ENCODE data around the gene NISCH. TPM values are rescaled to one million over a fixed set of nuclear protein-coding genes. Genes with fewer than 3 reads are reported as not detected.
A peak's percentile ranks its signal among the peaks of the same experiment; 100 is the strongest.

NISCH gene
- total RNA-seq, 4 donors from 2014 or later = 65.7 to 150 (median 128) TPM

DNA sequence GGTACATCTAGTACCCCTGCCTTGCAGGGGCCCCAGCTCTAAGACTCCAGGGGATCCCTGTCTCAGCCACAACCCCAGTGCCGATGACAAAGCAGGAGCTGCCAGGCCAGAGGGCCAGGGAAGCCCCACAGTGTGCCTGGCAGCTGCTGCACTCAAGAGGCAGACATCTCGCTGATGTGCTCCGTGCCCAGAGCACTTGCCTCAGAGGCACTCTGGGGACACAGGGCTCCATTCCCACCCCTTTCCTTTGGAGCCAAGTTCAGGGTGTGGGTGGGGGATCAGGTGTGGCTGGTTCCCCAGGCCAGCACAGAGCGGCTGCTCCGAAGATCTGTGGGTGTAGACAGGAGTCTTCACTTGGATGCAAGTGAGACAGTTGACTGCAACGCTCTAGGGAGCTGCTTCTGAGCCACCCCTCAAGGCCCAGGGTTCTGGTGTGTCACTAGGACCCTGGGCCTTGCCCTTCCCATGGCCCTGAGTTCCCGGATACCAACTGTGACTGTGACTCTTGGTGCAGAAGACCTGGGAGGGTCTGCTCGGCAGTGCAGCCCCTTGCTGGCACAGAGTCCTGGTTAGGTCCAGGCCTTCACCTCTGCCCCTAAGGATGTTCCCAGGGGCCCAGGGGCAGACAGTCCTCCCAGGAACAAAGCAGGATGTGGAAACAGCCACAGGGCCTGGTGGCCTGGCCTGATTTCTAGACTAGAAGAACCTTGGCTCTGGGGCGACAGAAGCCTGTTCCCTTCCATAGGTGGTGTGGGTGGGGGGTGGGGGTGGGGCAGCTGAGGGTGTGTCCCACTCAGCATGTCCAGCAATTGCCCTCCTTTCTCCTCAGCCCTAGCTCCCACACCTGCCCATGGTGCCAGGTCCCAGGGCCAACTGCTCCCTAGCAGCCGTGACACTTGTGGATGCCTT lies 75.8 kb downstream of the NISCH start:
- Histone ChIP-seq H3K4me3 (no peak overlapping the region), H3K27ac (no peak overlapping the region), H3K9me3 (no peaks in the 10 kb centered on the region), H3K27me3 (no peaks in the 10 kb centered on the region), H3K4me1 (peaks cover 0 to 19% (median 12%) of the 10 kb centered on the region in 4 donors), H3K36me3 (peaks cover 0 to 7% (median 0%) of the 10 kb centered on the region in 3 donors)
- TF ChIP-seq POLR2A (IDR thresholded peaks at IDR 0.05) = no peak
- TF ChIP-seq, protein P1, sequence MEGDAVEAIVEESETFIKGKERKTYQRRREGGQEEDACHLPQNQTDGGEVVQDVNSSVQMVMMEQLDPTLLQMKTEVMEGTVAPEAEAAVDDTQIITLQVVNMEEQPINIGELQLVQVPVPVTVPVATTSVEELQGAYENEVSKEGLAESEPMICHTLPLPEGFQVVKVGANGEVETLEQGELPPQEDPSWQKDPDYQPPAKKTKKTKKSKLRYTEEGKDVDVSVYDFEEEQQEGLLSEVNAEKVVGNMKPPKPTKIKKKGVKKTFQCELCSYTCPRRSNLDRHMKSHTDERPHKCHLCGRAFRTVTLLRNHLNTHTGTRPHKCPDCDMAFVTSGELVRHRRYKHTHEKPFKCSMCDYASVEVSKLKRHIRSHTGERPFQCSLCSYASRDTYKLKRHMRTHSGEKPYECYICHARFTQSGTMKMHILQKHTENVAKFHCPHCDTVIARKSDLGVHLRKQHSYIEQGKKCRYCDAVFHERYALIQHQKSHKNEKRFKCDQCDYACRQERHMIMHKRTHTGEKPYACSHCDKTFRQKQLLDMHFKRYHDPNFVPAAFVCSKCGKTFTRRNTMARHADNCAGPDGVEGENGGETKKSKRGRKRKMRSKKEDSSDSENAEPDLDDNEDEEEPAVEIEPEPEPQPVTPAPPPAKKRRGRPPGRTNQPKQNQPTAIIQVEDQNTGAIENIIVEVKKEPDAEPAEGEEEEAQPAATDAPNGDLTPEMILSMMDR (IDR thresholded peaks at IDR 0.05) = no peak
- peak in 2 of 3 donors; percentile 37 to 46 for DNase-seq

DNA sequence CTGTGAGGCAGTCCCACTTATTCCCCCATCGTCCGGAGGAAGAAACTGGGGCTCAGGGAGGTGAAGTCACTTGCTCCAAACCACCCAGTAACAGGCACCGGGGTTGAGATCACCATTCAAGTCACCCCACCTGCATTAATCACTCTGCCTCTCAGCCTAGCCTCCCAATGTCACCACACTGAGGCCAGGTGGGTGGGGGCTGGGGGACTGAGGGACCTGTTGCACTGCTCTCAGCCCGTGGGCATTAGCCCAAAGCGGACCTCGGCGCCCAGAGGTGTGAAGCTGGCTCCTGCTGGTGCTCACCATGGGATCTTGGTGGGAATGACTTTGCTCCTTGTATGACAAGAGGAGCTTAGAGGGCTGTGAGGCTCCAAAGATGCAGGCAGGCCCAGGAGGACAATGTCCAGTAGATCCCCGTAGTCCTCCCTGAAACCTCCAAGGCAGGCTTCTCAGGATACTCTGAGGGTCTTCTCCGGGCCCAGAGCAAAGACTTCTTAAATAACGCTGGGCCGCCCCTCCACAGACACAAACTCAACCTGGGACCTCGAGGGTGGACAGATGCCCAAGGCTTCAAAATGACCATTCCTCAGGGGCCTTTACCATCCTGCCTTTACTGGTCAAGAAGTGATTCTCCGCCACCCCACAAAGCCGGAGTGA lies 76.6 kb downstream of the NISCH start:
- no peak for TF ChIP-seq POLR2A (IDR thresholded peaks at IDR 0.05)
- TF ChIP-seq, protein P1 (IDR thresholded peaks at IDR 0.05) = no peak
- Histone ChIP-seq H3K27ac (no peak overlapping the region), H3K36me3 (peaks cover 0 to 7% (median 0%) of the 10 kb centered on the region in 3 donors), H3K4me3 (peak overlapping the region in 2 of 4 donors; percentile 72 to 74), H3K27me3 (no peaks in the 10 kb centered on the region), H3K9me3 (no peaks in the 10 kb centered on the region), H3K4me1 (peaks cover 0 to 19% (median 12%) of the 10 kb centered on the region in 4 donors)
- peak in 2 of 3 donors; percentile 48 for DNase-seq

DNA sequence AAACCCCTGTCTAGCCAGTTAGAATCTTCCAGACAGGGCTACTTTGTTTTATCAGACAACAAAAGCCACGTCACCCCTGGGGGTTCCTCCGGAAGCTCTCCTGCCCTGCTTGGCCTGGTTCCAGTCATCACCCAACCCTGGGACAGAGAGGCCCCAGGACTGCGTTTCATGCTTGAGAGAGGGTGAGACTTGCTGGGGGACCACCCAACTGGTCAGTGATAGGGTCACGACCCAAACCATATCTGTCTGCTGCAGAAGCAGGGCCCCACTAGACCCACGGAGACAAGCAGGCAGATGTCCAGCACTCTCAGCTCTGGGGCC lies 77.1 kb downstream of the NISCH start:
- TF ChIP-seq POLR2A (IDR thresholded peaks at IDR 0.05) = no peak
- TF ChIP-seq, protein P1 (IDR thresholded peaks at IDR 0.05) = no peak
- Histone ChIP-seq H3K4me1 (peaks cover 0 to 24% (median 14%) of the 10 kb centered on the region in 4 donors), H3K36me3 (peaks cover 0 to 7% (median 0%) of the 10 kb centered on the region in 3 donors), H3K27me3 (no peaks in the 10 kb centered on the region), H3K9me3 (no peaks in the 10 kb centered on the region), H3K27ac (peak overlapping the region in 2 of 4 donors; percentile 28 to 57), H3K4me3 (peak overlapping the region; percentile 56 to 76 (median 73))
- peak in 2 of 3 donors; percentile 42 to 59 for DNase-seq

DNA sequence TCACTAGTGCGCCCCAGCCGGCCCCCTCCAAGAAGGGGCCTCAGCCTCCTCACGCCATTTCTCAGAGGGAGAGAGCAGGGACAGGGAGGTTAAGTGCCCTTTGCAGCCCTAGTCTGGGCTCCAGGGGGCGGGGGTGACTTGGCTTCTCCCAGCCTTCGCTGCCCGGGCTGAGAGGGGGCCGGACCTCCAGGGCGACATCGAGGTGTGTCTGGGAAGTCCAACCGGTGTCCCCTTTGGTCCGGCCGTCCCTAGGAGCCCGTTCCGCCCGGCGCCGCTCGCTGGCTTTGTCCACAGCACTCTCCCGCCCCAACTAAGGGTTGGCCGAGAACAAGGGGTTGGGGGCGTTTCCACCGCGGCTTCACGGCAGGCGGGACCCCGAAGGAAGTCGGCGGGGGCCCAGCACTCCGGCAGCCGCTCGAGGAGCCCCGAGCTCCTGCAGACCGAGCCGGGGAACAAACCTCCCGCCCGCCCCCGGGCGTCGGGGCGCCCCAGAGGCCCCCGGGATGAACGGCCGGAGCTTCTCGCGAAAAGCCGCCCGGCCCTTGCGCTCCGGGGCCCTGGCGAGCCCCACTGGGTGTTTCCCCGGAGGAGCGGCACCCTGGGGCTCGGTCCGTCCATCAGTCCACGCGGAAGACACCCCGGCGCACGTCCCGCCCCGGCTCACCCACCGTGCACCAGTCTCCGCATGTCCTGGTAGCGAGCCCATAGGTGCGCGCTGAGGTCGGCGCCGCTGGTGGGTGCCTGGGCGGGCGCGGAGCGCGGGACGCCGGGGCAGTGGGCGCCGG lies 77.6 kb downstream of the NISCH start:
- H3K36me3 ChIP-seq = peaks cover 0 to 3% (median 0%) of the 10 kb centered on the region in 3 donors
- peaks cover 4 to 30% (median 16%) of the 10 kb centered on the region in 4 donors for H3K4me1 ChIP-seq
- peak overlapping the region; percentile 56 to 76 (median 73) for H3K4me3 ChIP-seq
- peak overlapping the region in 3 of 4 donors; percentile 28 to 57 (median 53) for H3K27ac ChIP-seq
- DNase-seq = peak in 2 of 3 donors; percentile 54 to 61
- TF ChIP-seq, protein P1 (IDR thresholded peaks at IDR 0.05) = no peak
- no peak for TF ChIP-seq POLR2A (IDR thresholded peaks at IDR 0.05)
- no peaks in the 10 kb centered on the region for H3K27me3 ChIP-seq
- H3K9me3 ChIP-seq = no peaks in the 10 kb centered on the region

DNA sequence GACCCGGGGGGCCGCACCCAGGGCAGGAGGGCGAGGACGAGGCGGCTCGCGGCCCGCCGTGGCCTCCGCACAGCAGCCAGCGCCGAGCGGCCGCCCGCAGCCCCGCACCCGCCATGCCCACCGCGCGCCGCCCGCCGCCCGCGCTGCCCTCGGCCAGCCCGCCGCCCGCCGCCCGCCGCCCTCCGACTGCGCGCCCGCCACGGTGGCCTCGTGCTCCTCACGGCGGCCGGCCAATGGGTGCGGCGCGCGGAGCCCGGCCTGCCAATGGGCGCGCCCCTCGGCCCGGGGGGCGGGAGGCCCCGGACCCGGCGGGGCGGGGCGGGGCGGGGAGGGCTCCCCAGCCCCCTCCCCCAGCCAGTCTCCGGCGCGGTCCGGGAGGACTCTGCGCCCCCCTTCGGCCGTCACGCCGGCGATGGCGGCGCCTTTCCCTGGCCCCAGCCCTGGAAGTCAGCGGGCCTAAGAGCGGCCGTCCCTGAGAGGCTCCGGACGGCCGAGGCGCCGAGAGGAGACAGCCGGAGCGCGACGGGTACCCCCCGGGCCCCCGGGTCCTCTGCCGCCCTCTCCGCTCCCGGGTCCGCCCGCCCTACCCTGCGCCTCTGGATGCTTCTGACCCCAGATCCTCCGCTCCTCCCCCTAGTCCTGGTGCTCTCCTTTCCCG lies 78.3 kb downstream of the NISCH start, which contains the start of gene NT5DC2:
Gene NT5DC2, minus strand, starts transcription at position 235 of the 658 bp plus-strand sequence. Its CDS starts 120 bp downstream, at position 115.
- no peak for TF ChIP-seq POLR2A (IDR thresholded peaks at IDR 0.05)
- TF ChIP-seq, protein P1 (IDR thresholded peaks at IDR 0.05) = no peak
- H3K36me3 ChIP-seq = no peaks in the 10 kb centered on the region
- H3K27ac ChIP-seq = peak within 1 kb of the TSS; percentile 60 to 71 (median 64)
- no peaks in the 10 kb centered on the region for H3K27me3 ChIP-seq
- peak; percentile 70 to 87 (median 72) for DNase-seq
- H3K9me3 ChIP-seq = no peaks in the 10 kb centered on the region
- H3K4me3 ChIP-seq = peak within 1 kb of the TSS; percentile 56 to 76 (median 73)
- peaks cover 4 to 37% (median 19%) of the 10 kb centered on the region in 4 donors for H3K4me1 ChIP-seq
